Heart left ventricle (tissue), 16 donors: ENCODE results near the gene A2M. TPM values are rescaled to one million over a fixed set of nuclear protein-coding genes. Genes with fewer than 3 reads are reported as not detected.
A peak's percentile ranks its signal among the peaks of the same experiment; 100 is the strongest.

Source experiments
- ATAC-seq, 4 donors: fragments of 200-7000 bp; cut with Tn5 transposase; one replicate each; pipeline ENCODE4 v1.9.1; 2020 to 2022; ENCODE audit warnings: moderate library complexity in 4 of 4, mild to moderate bottlenecking in 3 of 4, moderate number of reproducible peaks in 1 of 4
- DNase-seq, 5 donors: peaks; one replicate each; pipeline ENCODE4 v3.0.0-alpha.2; 2020
- H3K27ac ChIP-seq, 12 donors: fragments of 200-600 bp; sonication (generic) in 4 of 12; one replicate each; pipeline versions ENCODE4 v1.5.0 to v1.8.0; 2016 to 2022; ENCODE audit warnings: mild to moderate bottlenecking in 2 of 12
- H3K27me3 ChIP-seq, 9 donors: fragments of 200-600 bp; sonication (generic) in 2 of 9; one replicate each; pipeline versions ENCODE4 v1.5.1 to v1.8.0; 2016 to 2022; ENCODE audit warnings: mild to moderate bottlenecking in 3 of 9
- H3K36me3 ChIP-seq, 9 donors: fragments of 200-600 bp; sonication (generic) in 2 of 9; one replicate each; pipeline versions ENCODE4 v1.5.0 to v1.8.0; 2018 to 2022; ENCODE audit warnings: mild to moderate bottlenecking in 2 of 9
- H3K4me1 ChIP-seq, 12 donors: fragments of 200-600 bp; sonication (generic) in 4 of 12; one replicate each; pipeline versions ENCODE4 v1.5.0 to v1.8.0; 2016 to 2022; ENCODE audit warnings: mild to moderate bottlenecking in 3 of 12
- H3K4me3 ChIP-seq, 12 donors: fragments of 200-600 bp; sonication (generic) in 4 of 12; one replicate each; pipeline versions ENCODE4 v1.5.0 to v1.8.0; 2017 to 2022; ENCODE audit warnings: mild to moderate bottlenecking in 9 of 12, moderate library complexity in 4 of 12
- H3K9me3 ChIP-seq, 12 donors: fragments of 200-600 bp; sonication (generic) in 4 of 12; one replicate each; pipeline versions ENCODE4 v1.5.0 to v1.8.0; 2016 to 2022; ENCODE audit warnings: mild to moderate bottlenecking in 1 of 12
- POLR2A ChIP-seq, 2 donors: fragments of 450-650 bp; IDR thresholded peaks; one replicate each; pipeline ENCODE4 v1.6.1; 2017; ENCODE audit warnings: antibody characterized with exemption in 2 of 2, mild to moderate bottlenecking in 2 of 2, moderate library complexity in 2 of 2
- WGBS, 4 donors: extraction: QIAGEN DNeasy Blood & Tissue Kit in 2 of 4; methylation state at CpG; one replicate each; pipeline versions ENCODE4 v1.1.5 to v1.1.7; 2013 to 2018; 5-methylcytosine and 5-hydroxymethylcytosine counted together
- intact Hi-C, 10 donors: fragments of 100-400 bp; cut with DNase I; formaldehyde crosslinking; loops; one replicate each; pipeline versions ENCODE4 v1.11.1 to v1.14.2; 2022
- polyA plus RNA-seq, 2 donors: library from polyadenylated mRNA; stranded (reverse); fragments of 200-250 nt; gene quantifications; one replicate each; pipeline ENCODE4 v1.2.3, GENCODE V29; 2013
- total RNA-seq, 9 donors: library from RNA; depleted of rRNA in 2 of 9; stranded (reverse); fragments of >200 nt in 2 of 9; fragmentation: NEBNext Ultra II Directional in 3 of 9; extraction: Animal tissue kit (Norgen Biotek cat#: 25700) in 3 of 9; gene quantifications; one replicate each; pipeline versions ENCODE4 v1.1.0 to v1.2.4, GENCODE V29; 2016 to 2023
- TF ChIP-seq, protein P1 (sequence below), 12 donors: fragments of 200-600 bp; sonication (generic) in 4 of 12; IDR thresholded peaks; one replicate each; pipeline versions ENCODE4 v1.5.0 to v1.8.0; 2018 to 2022; ENCODE audit warnings: antibody characterized with exemption in 12 of 12, mild to moderate bottlenecking in 5 of 12
- donor health status: ischemic (EF 13 %, LVEDD 7.1; RV severe dilation, severe dysfunction).
- donor health status: healthy with polysubstance abuse.
- donor health status: DM: no; HTN: yes; CAD: no.
- donor health status: DM: no; HTN: no; CAD: no.
- donor health status: ischemic (EF 25% LVEDD 6.9; RV normal size, moderate dysfunction).
- donor health status: ischemic (EF 25% LVEDD 5.7; RV mildly dilated, moderate dysfunction).
- donor health status: healthy.
- donor health status: DM: yes; HTN: yes; CAD: no.
- donor health status: ischemic (EF 35%, LVEDD 5.7; RV mildly dilated, moderate dysfunction).
- donor health status: nonischemic (EF 11% LVEDD 7.7; RV severe dilation, severe dysfunction).
- donor health status: DM: yes; HTN: yes; CAD: no.
- donor health status: PGD.
- donor health status: ischemic (EF 29% LVEDD 5.4; RV normal size, mild dysfunction).
- donor health status: nonischemic (EF 23%, LVEDD 6.1; RV moderate dilation, normal function).

A2M gene
- total and polyA plus RNA-seq, 11 donors, result 133 to 1,706 (median 385) TPM

DNA sequence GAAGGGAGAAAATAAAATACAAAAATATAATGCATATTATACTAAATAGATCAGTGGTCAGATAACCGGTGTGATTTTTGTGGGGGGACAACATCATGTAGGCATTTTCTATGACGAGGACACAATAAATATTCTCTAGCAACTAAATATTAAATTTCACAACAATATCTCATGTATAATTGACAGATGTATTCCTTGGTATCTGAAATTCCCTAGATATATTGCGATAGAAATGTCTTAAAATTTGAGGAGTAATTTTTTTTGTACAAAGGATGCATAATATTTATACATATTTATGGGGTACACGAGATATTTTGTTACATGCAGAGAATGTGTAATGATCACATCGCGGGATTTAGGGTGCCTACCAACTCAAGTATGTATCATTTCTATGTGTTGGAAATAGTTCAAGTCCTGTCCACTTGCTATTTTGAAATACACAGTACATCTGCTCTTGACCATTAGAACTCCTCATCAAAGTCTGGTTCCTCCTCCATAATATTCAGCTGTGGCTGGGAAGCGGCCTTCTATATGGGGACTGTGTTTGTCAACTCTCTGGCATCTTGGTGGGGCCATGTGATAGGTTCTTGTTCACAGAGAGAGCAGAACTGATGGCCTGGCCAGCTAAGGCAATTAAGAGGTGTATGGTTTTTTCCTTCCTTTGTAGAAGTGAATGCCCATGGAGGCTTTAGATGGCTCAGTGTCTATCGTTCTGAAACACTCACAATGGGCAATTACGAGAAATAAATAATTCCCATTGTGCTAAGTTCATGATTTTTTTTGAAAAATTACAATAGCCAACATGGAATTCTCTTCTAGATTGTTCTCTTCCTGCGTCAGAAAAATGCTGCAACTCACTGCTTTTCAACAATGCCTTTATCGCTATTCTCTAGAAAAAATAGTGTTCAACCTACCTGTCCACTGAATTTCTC is 8.8 kb downstream of the A2M start:
- no peak for DNase-seq
- no peak for TF ChIP-seq POLR2A (IDR thresholded peaks at IDR 0.05)
- TF ChIP-seq, protein P1, sequence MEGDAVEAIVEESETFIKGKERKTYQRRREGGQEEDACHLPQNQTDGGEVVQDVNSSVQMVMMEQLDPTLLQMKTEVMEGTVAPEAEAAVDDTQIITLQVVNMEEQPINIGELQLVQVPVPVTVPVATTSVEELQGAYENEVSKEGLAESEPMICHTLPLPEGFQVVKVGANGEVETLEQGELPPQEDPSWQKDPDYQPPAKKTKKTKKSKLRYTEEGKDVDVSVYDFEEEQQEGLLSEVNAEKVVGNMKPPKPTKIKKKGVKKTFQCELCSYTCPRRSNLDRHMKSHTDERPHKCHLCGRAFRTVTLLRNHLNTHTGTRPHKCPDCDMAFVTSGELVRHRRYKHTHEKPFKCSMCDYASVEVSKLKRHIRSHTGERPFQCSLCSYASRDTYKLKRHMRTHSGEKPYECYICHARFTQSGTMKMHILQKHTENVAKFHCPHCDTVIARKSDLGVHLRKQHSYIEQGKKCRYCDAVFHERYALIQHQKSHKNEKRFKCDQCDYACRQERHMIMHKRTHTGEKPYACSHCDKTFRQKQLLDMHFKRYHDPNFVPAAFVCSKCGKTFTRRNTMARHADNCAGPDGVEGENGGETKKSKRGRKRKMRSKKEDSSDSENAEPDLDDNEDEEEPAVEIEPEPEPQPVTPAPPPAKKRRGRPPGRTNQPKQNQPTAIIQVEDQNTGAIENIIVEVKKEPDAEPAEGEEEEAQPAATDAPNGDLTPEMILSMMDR (IDR thresholded peaks at IDR 0.05), result no peak
- 80 to 89% (median 84%) methylated on average over 11 of the region's 11 CpGs for WGBS, 4 donors
- peak in 2 of 4 donors; percentile 22 to 31 for ATAC-seq
- peaks cover 0 to 100% (median 98%) of the 10 kb centered on the region in 9 donors for H3K36me3 ChIP-seq
- H3K4me1 ChIP-seq, result peaks cover 0 to 48% (median 17%) of the 10 kb centered on the region in 12 donors
- intact Hi-C loops, result loop anchor here in 2 of 10 donors (5.0 kb wide), 1 partner anchor 40 kb away; no protein-coding TSS in a partner anchor
- no peak overlapping the region for H3K4me3 ChIP-seq
- H3K9me3 ChIP-seq, result no peaks in the 10 kb centered on the region
- no peaks in the 10 kb centered on the region for H3K27me3 ChIP-seq
- H3K27ac ChIP-seq, result peak overlapping the region in 4 of 12 donors; percentile 19 to 56 (median 22)

DNA sequence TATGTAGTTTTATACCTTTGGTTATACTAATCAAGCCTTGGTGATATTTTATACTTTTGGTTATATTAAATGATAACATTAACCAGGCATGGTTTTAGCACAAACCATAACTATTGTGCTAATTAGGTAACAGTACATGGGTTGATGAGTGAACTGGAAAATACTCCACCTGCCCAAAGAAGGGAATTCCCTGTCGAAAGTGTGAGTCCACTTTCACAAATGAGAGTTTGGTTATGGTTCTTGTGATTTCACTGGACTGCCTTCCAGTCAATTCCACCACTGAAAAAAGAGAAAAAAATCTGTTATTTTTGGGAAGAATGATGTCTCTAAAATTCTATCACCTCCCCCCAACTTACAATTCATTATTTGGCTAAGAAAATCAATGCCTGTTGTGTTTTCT is 9.7 kb downstream of the A2M start:
- peaks cover 0 to 100% (median 98%) of the 10 kb centered on the region in 9 donors for H3K36me3 ChIP-seq
- no peak for ATAC-seq
- 77 to 94% (median 90%) methylated on average over 1 of the region's 1 CpG for WGBS, 4 donors
- H3K27me3 ChIP-seq, result no peaks in the 10 kb centered on the region
- intact Hi-C loops, result loop anchor here in 2 of 10 donors (5.0 kb wide), 1 partner anchor 39 kb away; no protein-coding TSS in a partner anchor
- TF ChIP-seq POLR2A (IDR thresholded peaks at IDR 0.05), result no peak
- no peak overlapping the region for H3K27ac ChIP-seq
- H3K4me1 ChIP-seq, result peaks cover 0 to 40% (median 12%) of the 10 kb centered on the region in 12 donors
- DNase-seq, result no peak
- no peaks in the 10 kb centered on the region for H3K9me3 ChIP-seq
- no peak overlapping the region for H3K4me3 ChIP-seq

DNA sequence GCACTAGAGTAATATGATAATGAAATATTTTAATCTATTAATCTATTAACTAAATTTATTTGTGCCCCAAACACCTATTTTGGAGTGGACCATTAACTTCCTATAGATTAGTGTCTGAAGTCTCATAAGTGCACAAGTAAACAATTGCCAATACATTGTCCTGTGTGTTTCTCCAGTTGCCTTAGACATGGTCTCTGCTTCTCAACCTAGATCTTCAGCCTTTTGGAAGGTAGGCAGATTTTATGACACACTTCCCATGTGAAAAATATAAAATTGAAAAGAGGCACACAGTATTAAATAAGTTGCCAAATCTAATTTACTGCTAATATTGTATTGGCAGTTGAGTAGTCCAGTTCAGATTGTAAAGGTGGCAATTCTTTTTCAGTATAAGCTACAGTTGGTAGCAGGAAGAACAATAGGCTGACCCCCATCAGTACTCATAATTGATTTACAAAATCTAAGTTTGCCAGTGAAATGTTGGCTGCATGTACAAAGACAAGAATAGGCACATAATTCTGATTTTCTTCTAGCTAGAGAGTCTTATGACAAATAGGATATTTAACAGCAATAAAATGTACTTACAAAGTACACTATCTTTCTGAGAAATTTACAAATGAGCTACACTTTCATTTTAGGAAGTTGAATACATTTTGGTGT is 10.8 kb downstream of the A2M start:
- Histone ChIP-seq H3K36me3 (peaks cover 0 to 100% (median 98%) of the 10 kb centered on the region in 9 donors), H3K27me3 (no peaks in the 10 kb centered on the region), H3K4me3 (no peak overlapping the region), H3K9me3 (no peaks in the 10 kb centered on the region), H3K4me1 (peaks cover 0 to 33% (median 11%) of the 10 kb centered on the region in 12 donors), H3K27ac (no peak overlapping the region)
- no peak for TF ChIP-seq POLR2A (IDR thresholded peaks at IDR 0.05)
- TF ChIP-seq, protein P1 (IDR thresholded peaks at IDR 0.05), result no peak
- DNase-seq (no peak), ATAC-seq (no peak)
- intact Hi-C loops, result loop anchor here in 4 of 10 donors (5.0 kb wide), 1 partner anchor 38 kb away; no protein-coding TSS in a partner anchor

DNA sequence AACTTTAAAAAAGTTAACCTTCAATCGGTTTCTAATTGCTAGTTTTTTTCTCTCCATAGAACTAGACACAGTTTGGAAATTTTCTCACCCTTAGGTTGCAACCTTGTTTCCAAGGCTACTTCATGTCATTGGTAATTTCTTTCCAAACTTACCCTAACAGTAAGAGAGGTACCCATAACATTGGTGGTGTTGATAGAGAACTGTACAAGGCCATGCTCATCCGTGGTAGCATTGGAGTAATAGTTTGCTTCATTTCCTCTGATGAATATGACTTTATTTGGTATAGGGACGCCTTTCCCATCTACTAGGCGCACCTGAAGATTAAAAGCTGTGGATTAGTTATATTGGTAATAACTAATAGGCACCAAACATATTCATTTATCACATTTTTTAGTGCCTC is 11.6 kb downstream of the A2M start:
- H3K36me3 ChIP-seq, result peaks cover 0 to 100% (median 98%) of the 10 kb centered on the region in 9 donors
- H3K4me1 ChIP-seq, result peaks cover 0 to 25% (median 4%) of the 10 kb centered on the region in 12 donors
- TF ChIP-seq, protein P1 (IDR thresholded peaks at IDR 0.05), result no peak
- TF ChIP-seq POLR2A (IDR thresholded peaks at IDR 0.05), result no peak
- ATAC-seq, result no peak
- 61 to 91% (median 72%) methylated on average over 4 of the region's 4 CpGs for WGBS, 4 donors
- H3K4me3 ChIP-seq, result no peak overlapping the region
- H3K9me3 ChIP-seq, result no peaks in the 10 kb centered on the region
- no peak for DNase-seq
- intact Hi-C loops, result loop anchor here in 2 of 10 donors (5.0 kb wide), 1 partner anchor 37 kb away; no protein-coding TSS in a partner anchor
- H3K27ac ChIP-seq, result no peak overlapping the region
- no peaks in the 10 kb centered on the region for H3K27me3 ChIP-seq
